HEK293 (cell line): ENCODE data around the gene OSBPL10.
A peak's percentile ranks its signal among the peaks of the same experiment; 100 is the strongest.

Experiments used
- CTCF ChIA-PET: fragments of 350-600 bp; formaldehyde crosslinking; extraction: SDS; loops from one replicate; lab custom pipeline; 2021; ENCODE audit warnings: antibody characterized with exemption; lab: Yijun Ruan, JAX
- POLR2A ChIA-PET: fragments of 300-600 bp; formaldehyde crosslinking; extraction: SDS; loops from one replicate; lab custom pipeline; 2020; ENCODE audit warnings: antibody characterized with exemption, inconsistent platforms; lab: Yijun Ruan, JAX
- H3K27ac ChIP-seq: fragments of 200-500 bp; sonication (Bioruptor generic); 2 replicates; pipeline ENCODE4 v1.5.1; 2014; ENCODE audit warnings: low read depth, low read length, control low read depth, inconsistent platforms; ENCODE audit errors: extremely low read depth
- H3K36me3 ChIP-seq, 2 experiments: fragments of 200-500 bp in 1 of 2; sonication (Bioruptor generic) in 1 of 2; 1 replicate in 1 of 2; 2 replicates in 1 of 2; pipeline ENCODE4 v1.5.1; 2014 to 2017; ENCODE audit warnings: inconsistent platforms in 2 of 2, low read length in 2 of 2; ENCODE audit not compliant: control insufficient read depth in 2 of 2, insufficient read depth in 1 of 2
- H3K4me1 ChIP-seq: fragments of 200-500 bp; sonication (Bioruptor generic); 2 replicates; pipeline ENCODE4 v1.5.1; 2014; ENCODE audit warnings: mild to moderate bottlenecking, low read length, inconsistent platforms; ENCODE audit not compliant: control insufficient read depth, insufficient read depth
- H3K4me3 ChIP-seq: 2 replicates; pipeline ENCODE4 v1.5.1; 2011; ENCODE audit warnings: low read depth, mild to moderate bottlenecking, control low read depth, low read length, moderate library complexity
- H3K9me3 ChIP-seq: fragments of 200-500 bp; sonication (Bioruptor generic); 2 replicates; pipeline ENCODE4 v1.5.1; 2014; ENCODE audit warnings: low read depth, low read length, inconsistent platforms; ENCODE audit not compliant: control insufficient read depth, insufficient read depth
- KLF1 ChIP-seq: fragments of 450-650 bp; formaldehyde crosslinking; IDR thresholded peaks from 2 replicates; pipeline ENCODE4 v1.5.1; 2016; ENCODE audit warnings: missing biosample characterization, missing genetic modification characterization
- KLF9 ChIP-seq: fragments of 450-650 bp; formaldehyde crosslinking; IDR thresholded peaks from 2 replicates; pipeline ENCODE4 v1.5.1; 2016; ENCODE audit warnings: missing biosample characterization, missing genetic modification characterization, low read depth
- MZF1 ChIP-seq: fragments of 450-650 bp; formaldehyde crosslinking; IDR thresholded peaks from 2 replicates; pipeline ENCODE4 v1.5.1; 2017; ENCODE audit warnings: missing biosample characterization, missing genetic modification characterization, borderline replicate concordance
- OSR2 ChIP-seq: fragments of 450-650 bp; formaldehyde crosslinking; IDR thresholded peaks from 2 replicates; pipeline ENCODE4 v1.5.1; 2016; ENCODE audit warnings: missing biosample characterization, missing genetic modification characterization
- PRDM6 ChIP-seq: fragments of 450-650 bp; formaldehyde crosslinking; IDR thresholded peaks from 2 replicates; pipeline ENCODE4 v1.5.1; 2017; ENCODE audit warnings: missing biosample characterization, missing genetic modification characterization
- TRIM28 ChIP-seq: IDR thresholded peaks from 2 replicates; pipeline ENCODE4 v1.6.1; 2011; ENCODE audit warnings: low read length, control low read depth, borderline replicate concordance
- ZBTB21 ChIP-seq: fragments of 450-650 bp; formaldehyde crosslinking; IDR thresholded peaks from 2 replicates; pipeline ENCODE4 v1.5.1; 2017; ENCODE audit warnings: missing biosample characterization, missing genetic modification characterization
- ZNF175 ChIP-seq: fragments of 450-650 bp; formaldehyde crosslinking; IDR thresholded peaks from 2 replicates; pipeline ENCODE4 v1.5.1; 2016; ENCODE audit warnings: missing biosample characterization, missing genetic modification characterization
- ZNF274 ChIP-seq, 2 experiments: fragments of 200-500 bp in 1 of 2; fragments of 450-650 bp in 1 of 2; sonication (Bioruptor generic) in 1 of 2; formaldehyde crosslinking in 1 of 2; IDR thresholded peaks; 2 replicates each; pipeline versions ENCODE4 v1.5.1 to v1.6.1; 2014 to 2016; ENCODE audit warnings: borderline replicate concordance in 1 of 2, inconsistent platforms in 1 of 2, low read length in 1 of 2, missing biosample characterization in 1 of 2, missing genetic modification characterization in 1 of 2
- ZNF280D ChIP-seq: fragments of 450-650 bp; formaldehyde crosslinking; IDR thresholded peaks from 2 replicates; pipeline ENCODE4 v1.5.1; 2016; ENCODE audit warnings: missing biosample characterization, missing genetic modification characterization
- ZNF292 ChIP-seq: fragments of 450-650 bp; formaldehyde crosslinking; IDR thresholded peaks from 2 replicates; pipeline ENCODE4 v1.5.1; 2016; ENCODE audit warnings: low read depth, missing biosample characterization, missing genetic modification characterization, borderline replicate concordance
- ZNF544 ChIP-seq: fragments of 450-650 bp; formaldehyde crosslinking; IDR thresholded peaks from 2 replicates; pipeline ENCODE4 v1.5.0; 2017; ENCODE audit warnings: missing biosample characterization, missing genetic modification characterization
- ZNF549 ChIP-seq: fragments of 450-650 bp; IDR thresholded peaks from 2 replicates; pipeline ENCODE4 v1.5.1; 2018; ENCODE audit warnings: missing biosample characterization, missing genetic modification characterization, mild to moderate bottlenecking, inconsistent platforms, moderate library complexity
- ZNF610 ChIP-seq: fragments of 450-650 bp; formaldehyde crosslinking; IDR thresholded peaks from 2 replicates; pipeline ENCODE4 v1.5.1; 2016; ENCODE audit warnings: missing biosample characterization, missing genetic modification characterization, borderline replicate concordance
- ZNF777 ChIP-seq: fragments of 450-650 bp; formaldehyde crosslinking; IDR thresholded peaks from 2 replicates; pipeline ENCODE4 v1.5.1; 2017; ENCODE audit warnings: missing biosample characterization, missing genetic modification characterization, borderline replicate concordance
- ZNF837 ChIP-seq: fragments of 450-650 bp; formaldehyde crosslinking; IDR thresholded peaks from 2 replicates; pipeline ENCODE4 v1.5.1; 2016; ENCODE audit warnings: missing biosample characterization, missing genetic modification characterization
- TF ChIP-seq, protein P1 (sequence below): fragments of 450-650 bp; formaldehyde crosslinking; IDR thresholded peaks from 2 replicates; pipeline ENCODE4 v1.5.1; 2016; ENCODE audit warnings: missing biosample characterization, missing genetic modification characterization
- TF ChIP-seq, protein P2 (sequence below): fragments of 450-650 bp; formaldehyde crosslinking; IDR thresholded peaks from 2 replicates; pipeline ENCODE4 v1.5.1; 2017; ENCODE audit warnings: missing biosample characterization, missing genetic modification characterization

OSBPL10 gene

GRCh38 chr3:31800436-31800835 is 180.6 kb downstream of the OSBPL10 start:
- POLR2A ChIA-PET, result no interaction called here
- CTCF ChIA-PET, result no interaction called here
- Histone ChIP-seq H3K9me3 (no peaks in the 10 kb centered on the region), H3K27ac (no peak overlapping the region), H3K36me3 (no peaks in the 10 kb centered on the region), H3K4me1 (peaks cover 5% of the 10 kb centered on the region; the same call in 1 of the 2 replicates), H3K4me3 (no peak overlapping the region)
- TF ChIP-seq PRDM6 (tag by site-specific recombination) (peak; percentile 68), ZNF292 (tag by site-specific recombination) (no peak), OSR2 (tag by site-specific recombination) (peak; percentile 36; the same call in 1 of the 2 replicates), KLF1 (tag by site-specific recombination) (peak; percentile 75)
- TF ChIP-seq, protein P1, sequence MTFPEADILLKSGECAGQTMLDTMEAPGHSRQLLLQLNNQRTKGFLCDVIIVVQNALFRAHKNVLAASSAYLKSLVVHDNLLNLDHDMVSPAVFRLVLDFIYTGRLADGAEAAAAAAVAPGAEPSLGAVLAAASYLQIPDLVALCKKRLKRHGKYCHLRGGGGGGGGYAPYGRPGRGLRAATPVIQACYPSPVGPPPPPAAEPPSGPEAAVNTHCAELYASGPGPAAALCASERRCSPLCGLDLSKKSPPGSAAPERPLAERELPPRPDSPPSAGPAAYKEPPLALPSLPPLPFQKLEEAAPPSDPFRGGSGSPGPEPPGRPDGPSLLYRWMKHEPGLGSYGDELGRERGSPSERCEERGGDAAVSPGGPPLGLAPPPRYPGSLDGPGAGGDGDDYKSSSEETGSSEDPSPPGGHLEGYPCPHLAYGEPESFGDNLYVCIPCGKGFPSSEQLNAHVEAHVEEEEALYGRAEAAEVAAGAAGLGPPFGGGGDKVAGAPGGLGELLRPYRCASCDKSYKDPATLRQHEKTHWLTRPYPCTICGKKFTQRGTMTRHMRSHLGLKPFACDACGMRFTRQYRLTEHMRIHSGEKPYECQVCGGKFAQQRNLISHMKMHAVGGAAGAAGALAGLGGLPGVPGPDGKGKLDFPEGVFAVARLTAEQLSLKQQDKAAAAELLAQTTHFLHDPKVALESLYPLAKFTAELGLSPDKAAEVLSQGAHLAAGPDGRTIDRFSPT (tag by site-specific recombination), result no peak
- TF ChIP-seq, protein P2, sequence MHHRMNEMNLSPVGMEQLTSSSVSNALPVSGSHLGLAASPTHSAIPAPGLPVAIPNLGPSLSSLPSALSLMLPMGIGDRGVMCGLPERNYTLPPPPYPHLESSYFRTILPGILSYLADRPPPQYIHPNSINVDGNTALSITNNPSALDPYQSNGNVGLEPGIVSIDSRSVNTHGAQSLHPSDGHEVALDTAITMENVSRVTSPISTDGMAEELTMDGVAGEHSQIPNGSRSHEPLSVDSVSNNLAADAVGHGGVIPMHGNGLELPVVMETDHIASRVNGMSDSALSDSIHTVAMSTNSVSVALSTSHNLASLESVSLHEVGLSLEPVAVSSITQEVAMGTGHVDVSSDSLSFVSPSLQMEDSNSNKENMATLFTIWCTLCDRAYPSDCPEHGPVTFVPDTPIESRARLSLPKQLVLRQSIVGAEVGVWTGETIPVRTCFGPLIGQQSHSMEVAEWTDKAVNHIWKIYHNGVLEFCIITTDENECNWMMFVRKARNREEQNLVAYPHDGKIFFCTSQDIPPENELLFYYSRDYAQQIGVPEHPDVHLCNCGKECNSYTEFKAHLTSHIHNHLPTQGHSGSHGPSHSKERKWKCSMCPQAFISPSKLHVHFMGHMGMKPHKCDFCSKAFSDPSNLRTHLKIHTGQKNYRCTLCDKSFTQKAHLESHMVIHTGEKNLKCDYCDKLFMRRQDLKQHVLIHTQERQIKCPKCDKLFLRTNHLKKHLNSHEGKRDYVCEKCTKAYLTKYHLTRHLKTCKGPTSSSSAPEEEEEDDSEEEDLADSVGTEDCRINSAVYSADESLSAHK (tag by site-specific recombination), result no peak

GRCh38 chr3:31798840-31799239 is 182.2 kb downstream of the OSBPL10 start:
- peaks cover 5% of the 10 kb centered on the region; the same call in 1 of the 2 replicates for H3K4me1 ChIP-seq
- POLR2A ChIA-PET, result no interaction called here
- no peak overlapping the region for H3K27ac ChIP-seq
- H3K9me3 ChIP-seq, result no peaks in the 10 kb centered on the region
- H3K36me3 ChIP-seq, result no peaks in the 10 kb centered on the region
- TF ChIP-seq ZNF549 (tag by site-specific recombination) (peak; percentile 87), ZNF544 (tag by site-specific recombination) (no peak)
- CTCF ChIA-PET, result no interaction called here
- no peak overlapping the region for H3K4me3 ChIP-seq

GRCh38 chr3:31793821-31794220 is 187.2 kb downstream of the OSBPL10 start:
- ChIA-PET CTCF (no interaction called here), POLR2A (no interaction called here)

More at GRCh38 chr3:31793821-31794220, 187.2 kb downstream of the OSBPL10 start:
- H3K4me1 ChIP-seq, result no peaks in the 10 kb centered on the region
- no peaks in the 10 kb centered on the region for H3K36me3 ChIP-seq
- no peak overlapping the region for H3K27ac ChIP-seq
- TF ChIP-seq ZNF280D (tag by site-specific recombination), result no peak
- TF ChIP-seq ZNF777 (tag by site-specific recombination), result no peak
- no peak for TF ChIP-seq TRIM28
- TF ChIP-seq KLF9 (tag by site-specific recombination), result no peak
- no peak for TF ChIP-seq ZBTB21
- TF ChIP-seq ZNF837 (tag by site-specific recombination), result no peak
- TF ChIP-seq MZF1 (tag by site-specific recombination), result no peak
- no peak for TF ChIP-seq ZNF274 (IDR thresholded peaks at IDR 0.05; ENCODE audit: low read length)
- no peak for TF ChIP-seq ZNF274 (tag by site-specific recombination; IDR thresholded peaks at IDR 0.05; ENCODE audit: borderline replicate concordance)
- no peak for TF ChIP-seq ZNF610 (tag by site-specific recombination)
- TF ChIP-seq ZNF175 (tag by site-specific recombination), result no peak
- H3K4me3 ChIP-seq, result no peak overlapping the region
- no peaks in the 10 kb centered on the region for H3K9me3 ChIP-seq
